Immature natural killer cell (primary cell): Measurements from ENCODE around the gene CAPRIN1. TPM values are rescaled to one million over a fixed set of nuclear protein-coding genes. Genes with fewer than 3 reads are reported as not detected.
"Not testable (repeated sequence)": the region's sequence is repeated elsewhere in the genome, so short reads cannot be mapped to it uniquely, and the experiment has no call there.

Source experiments
- DNase-seq, 3 donors: peaks; one replicate each; pipeline ENCODE4 v3.0.0; 2022; ENCODE audit warnings: mixed read lengths in 1 of 3
- H3K27ac Mint-ChIP-seq, 6 donors: one replicate each; pipeline ENCODE4 v1.8.0; 2020; ENCODE audit warnings: mixed read lengths in 6 of 6, mild to moderate bottlenecking in 5 of 6, inconsistent platforms in 4 of 6, moderate library complexity in 3 of 6
- H3K27me3 Mint-ChIP-seq, 3 donors: one replicate each; pipeline ENCODE4 v1.8.0; 2020 to 2021; ENCODE audit warnings: low read depth in 3 of 3, mild to moderate bottlenecking in 3 of 3, mixed read lengths in 3 of 3, moderate library complexity in 3 of 3, inconsistent platforms in 1 of 3
- H3K36me3 Mint-ChIP-seq, 3 donors: one replicate each; pipeline ENCODE4 v1.8.0; 2020; ENCODE audit warnings: mixed read lengths in 3 of 3, inconsistent platforms in 2 of 3, mild to moderate bottlenecking in 2 of 3
- H3K4me1 Mint-ChIP-seq, 2 donors: one replicate each; pipeline ENCODE4 v1.8.0; 2020; ENCODE audit warnings: inconsistent platforms in 2 of 2, mild to moderate bottlenecking in 2 of 2, mixed read lengths in 2 of 2, moderate library complexity in 1 of 2
- H3K4me3 Mint-ChIP-seq, 5 donors: one replicate each; pipeline ENCODE4 v1.8.0; 2020; ENCODE audit warnings: mild to moderate bottlenecking in 5 of 5, mixed read lengths in 5 of 5, inconsistent platforms in 3 of 5, moderate library complexity in 3 of 5
- H3K9me3 Mint-ChIP-seq, 6 donors: one replicate each; pipeline ENCODE4 v1.8.0; 2020; ENCODE audit warnings: mild to moderate bottlenecking in 6 of 6, mixed read lengths in 6 of 6, inconsistent platforms in 4 of 6, moderate library complexity in 3 of 6
- polyA plus RNA-seq, 3 donors: library from polyadenylated mRNA; unstranded; fragments of 300-500 nt; fragmentation: Illumina TruSeq; gene quantifications; one replicate each; pipeline ENCODE4 v1.2.3, GENCODE V29; 2021

The CAPRIN1 gene
- polyA plus RNA-seq, 3 donors from 2014 or later: 27.8 to 71.2 (median 43.3) TPM

DNA sequence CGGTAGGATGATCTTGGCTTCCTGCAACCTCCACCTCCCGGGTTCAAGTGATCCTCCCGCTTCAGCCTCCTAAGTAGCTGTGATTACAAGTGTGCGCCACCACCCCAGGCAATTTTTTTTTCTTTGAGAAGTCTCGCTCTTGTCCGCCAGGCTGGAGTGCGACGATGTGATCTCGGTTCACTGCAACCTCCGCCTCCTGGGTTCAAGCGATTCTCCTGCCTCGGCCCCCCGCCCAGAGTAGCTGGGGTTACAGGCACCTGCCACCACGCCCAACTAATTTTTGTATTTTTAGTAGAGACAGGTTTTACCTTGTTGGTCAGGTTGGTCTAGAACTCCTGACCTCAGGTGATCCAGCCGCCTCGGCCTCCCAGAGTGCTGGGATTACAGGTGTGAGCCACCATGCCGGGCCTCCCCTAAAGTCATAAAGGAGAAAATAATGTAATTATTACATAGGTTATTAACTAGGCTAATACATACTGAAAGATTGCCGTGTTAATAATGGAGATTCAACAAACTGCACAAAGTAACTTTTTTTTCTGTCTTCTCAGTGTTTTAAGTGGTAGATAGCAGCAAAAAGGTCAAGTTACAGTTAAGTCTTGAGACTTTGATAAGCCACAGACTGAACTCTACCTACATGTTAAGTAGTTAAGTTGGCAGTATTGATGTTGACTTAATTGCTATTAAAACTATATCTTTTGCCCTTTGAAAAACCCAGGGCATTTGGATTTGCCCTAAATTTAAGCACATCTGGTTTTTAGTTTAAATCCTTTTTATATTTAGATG, 3.9 kb downstream of the CAPRIN1 start:
- H3K9me3 Mint-ChIP-seq: no peaks in the 10 kb centered on the region
- H3K27me3 Mint-ChIP-seq: peaks cover 16 to 27% (median 17%) of the 10 kb centered on the region in 3 donors
- H3K4me1 Mint-ChIP-seq: peaks cover 55 to 74% of the 10 kb centered on the region in 2 donors
- DNase-seq: no peak
- peak overlapping the region; percentile 2 to 78 (median 48) for H3K27ac Mint-ChIP-seq
- peak overlapping the region; percentile 13 to 50 (median 33) for H3K4me3 Mint-ChIP-seq
- peaks cover 0 to 4% (median 0%) of the 10 kb centered on the region in 3 donors for H3K36me3 Mint-ChIP-seq

DNA sequence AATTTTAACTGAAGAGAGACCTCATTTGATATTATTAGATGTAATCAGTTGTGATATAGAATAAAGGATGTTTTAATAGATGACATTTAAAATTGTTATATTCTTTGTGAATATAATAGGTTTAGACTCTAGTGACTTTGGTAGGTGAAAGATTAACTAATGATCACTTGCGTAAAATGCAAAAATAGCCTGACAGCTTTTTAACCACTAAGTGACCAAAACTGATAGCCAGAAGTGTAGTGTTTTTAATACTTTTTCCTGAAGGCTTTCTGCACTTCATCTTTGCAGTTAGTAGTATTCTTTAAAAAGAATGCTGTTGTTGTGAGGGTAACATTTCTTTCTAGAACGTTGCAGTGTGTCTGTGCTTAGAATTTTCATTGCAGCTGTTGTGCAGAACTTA, 5.1 kb downstream of the CAPRIN1 start:
- Mint-ChIP-seq H3K9me3 (no peaks in the 10 kb centered on the region), H3K4me3 (peak overlapping the region in 2 of 5 donors; percentile 39 to 55), H3K4me1 (peaks cover 53 to 73% of the 10 kb centered on the region in 2 donors), H3K27ac (peak overlapping the region in 4 of 6 donors; percentile 2 to 34 (median 30)), H3K36me3 (peaks cover 0 to 4% (median 0%) of the 10 kb centered on the region in 3 donors), H3K27me3 (peaks cover 12 to 18% (median 12%) of the 10 kb centered on the region in 3 donors)
- no peak for DNase-seq

DNA sequence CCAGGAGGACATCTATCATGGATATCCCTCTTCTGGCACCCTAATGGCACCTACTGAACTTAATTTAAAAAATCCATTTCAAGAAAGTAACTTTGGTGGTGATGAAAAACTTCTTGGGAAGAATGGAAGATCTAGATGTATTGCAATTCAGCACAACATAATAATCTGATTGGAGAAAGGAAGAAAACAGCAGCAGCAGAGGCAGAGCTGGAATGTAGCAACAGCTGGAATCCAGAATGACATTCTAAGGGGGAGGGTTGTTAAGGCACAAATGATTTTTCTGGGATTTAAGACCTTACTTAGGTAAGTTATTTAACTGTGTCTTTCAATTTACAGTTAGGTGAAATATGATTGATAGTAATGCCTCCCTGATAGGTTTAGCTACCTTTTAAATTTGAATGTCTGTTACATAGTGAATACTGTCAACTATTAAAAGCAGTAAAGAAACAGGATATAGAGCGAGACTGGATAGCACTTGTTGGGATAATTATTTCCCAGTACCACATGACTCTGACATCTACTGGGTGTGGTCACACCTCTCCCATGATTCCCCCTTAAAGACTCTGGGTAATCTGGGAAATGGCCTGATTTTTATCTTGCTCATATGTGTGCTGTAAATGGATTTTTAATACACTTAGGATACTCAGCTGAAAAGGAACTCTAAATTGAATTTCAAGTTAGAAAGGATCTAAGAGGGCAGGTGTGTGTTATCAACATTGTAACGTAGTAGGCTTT, 11.7 kb downstream of the CAPRIN1 start:
- H3K4me1 Mint-ChIP-seq: peaks cover 73 to 79% of the 10 kb centered on the region in 2 donors
- H3K27ac Mint-ChIP-seq: peak overlapping the region in 5 of 6 donors; percentile 58 to 70 (median 67)
- DNase-seq: no peak
- H3K36me3 Mint-ChIP-seq: peaks cover 0 to 14% (median 3%) of the 10 kb centered on the region in 3 donors
- no peaks in the 10 kb centered on the region for H3K9me3 Mint-ChIP-seq
- no peaks in the 10 kb centered on the region for H3K27me3 Mint-ChIP-seq
- H3K4me3 Mint-ChIP-seq: peak overlapping the region in 2 of 5 donors; percentile 16 to 42

DNA sequence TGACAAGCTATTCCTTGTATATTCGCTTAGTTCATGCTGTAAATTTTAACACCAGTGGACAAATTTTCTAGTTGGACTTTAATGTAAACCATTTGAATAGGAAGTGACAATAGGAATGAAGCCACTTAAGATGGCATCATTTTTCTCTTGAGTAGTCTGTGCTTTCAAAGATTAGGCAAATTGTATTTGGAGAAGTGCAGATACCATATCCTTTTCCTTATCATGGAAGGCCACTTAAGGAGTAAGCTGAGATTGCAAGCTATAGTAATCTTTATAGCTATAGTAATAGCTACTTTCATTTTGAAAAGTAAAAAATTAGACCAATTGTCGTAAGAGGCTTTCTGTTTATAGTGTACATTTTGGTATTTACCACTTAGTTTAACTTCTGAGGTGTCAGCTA, 12.8 kb downstream of the CAPRIN1 start:
- DNase-seq: no peak
- Mint-ChIP-seq H3K9me3 (no peaks in the 10 kb centered on the region), H3K4me3 (peak overlapping the region in 2 of 5 donors; percentile 18 to 23), H3K4me1 (peaks cover 67 to 76% of the 10 kb centered on the region in 2 donors), H3K27me3 (no peaks in the 10 kb centered on the region), H3K27ac (peak overlapping the region in 4 of 6 donors; percentile 40 to 74 (median 54)), H3K36me3 (peaks cover 0 to 10% (median 3%) of the 10 kb centered on the region in 3 donors)

DNA sequence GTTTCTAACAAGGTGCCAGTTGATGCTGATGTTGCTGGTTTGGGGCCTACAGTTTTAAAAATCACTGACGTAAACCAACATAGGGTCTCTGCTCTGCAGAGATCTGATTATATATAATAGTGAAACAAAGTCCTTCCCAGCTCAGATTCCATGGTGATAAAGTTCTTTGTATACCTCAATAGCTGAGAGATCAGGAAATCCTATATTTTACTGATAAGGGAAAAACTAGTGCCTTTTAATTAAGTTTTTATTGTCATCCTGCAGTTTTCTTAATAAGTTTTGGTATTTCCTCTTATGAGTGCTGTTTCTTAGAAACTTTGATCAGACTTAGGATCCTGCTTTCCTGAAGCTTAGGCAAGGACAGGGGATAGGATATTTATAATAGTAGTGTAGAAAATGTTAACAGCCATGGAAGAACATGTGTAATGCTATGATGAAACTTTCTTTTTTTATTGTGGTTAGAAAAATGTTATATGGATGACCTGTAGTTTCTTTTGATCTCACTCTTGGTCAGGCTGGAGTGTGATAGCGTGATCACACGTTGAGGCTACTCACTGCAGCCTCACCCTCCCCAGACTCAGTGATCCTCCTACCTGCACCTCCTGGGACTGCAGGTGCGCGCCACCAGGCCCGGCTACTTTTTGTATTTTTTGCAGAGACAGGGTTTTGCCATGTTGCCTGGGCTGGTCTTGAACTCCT, 14.1 kb downstream of the CAPRIN1 start:
- Mint-ChIP-seq H3K4me3 (peak overlapping the region; percentile 4 to 57 (median 26)), H3K4me1 (peaks cover 68 to 74% of the 10 kb centered on the region in 2 donors), H3K36me3 (peaks cover 0 to 10% (median 3%) of the 10 kb centered on the region in 3 donors), H3K27me3 (no peaks in the 10 kb centered on the region), H3K9me3 (no peaks in the 10 kb centered on the region), H3K27ac (peak overlapping the region in 5 of 6 donors; percentile 36 to 80 (median 60))
- peak; percentile 30 to 39 (median 33) for DNase-seq

DNA sequence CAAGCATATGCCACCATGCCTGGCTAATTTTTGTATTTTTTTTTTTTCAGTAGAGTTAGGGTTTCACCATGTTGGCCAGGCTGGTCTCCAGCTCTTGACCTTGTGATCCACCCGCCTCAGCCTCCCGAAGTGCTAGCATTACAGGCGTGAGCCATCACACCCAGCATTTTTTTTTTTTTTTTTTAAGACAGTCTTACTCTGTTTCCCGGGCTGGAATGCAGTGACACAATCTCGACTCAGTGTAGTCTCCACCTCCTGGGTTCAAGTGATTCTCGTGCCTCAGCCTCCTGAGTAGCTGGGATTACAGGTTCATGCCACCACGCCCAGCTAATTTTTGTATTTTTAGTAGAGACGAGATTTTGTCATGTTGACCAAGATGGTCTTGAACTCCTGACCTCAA, 15.2 kb downstream of the CAPRIN1 start:
- H3K4me1 Mint-ChIP-seq: peaks cover 77 to 84% of the 10 kb centered on the region in 2 donors
- not testable (repeated sequence) for H3K27me3 Mint-ChIP-seq, H3K9me3 Mint-ChIP-seq, DNase-seq
- H3K36me3 Mint-ChIP-seq: peaks cover 0 to 10% (median 3%) of the 10 kb centered on the region in 3 donors
- H3K27ac Mint-ChIP-seq: peak overlapping the region in 5 of 6 donors; percentile 16 to 61 (median 45)
- peak overlapping the region in 4 of 5 donors; percentile 41 to 56 (median 50) for H3K4me3 Mint-ChIP-seq

DNA sequence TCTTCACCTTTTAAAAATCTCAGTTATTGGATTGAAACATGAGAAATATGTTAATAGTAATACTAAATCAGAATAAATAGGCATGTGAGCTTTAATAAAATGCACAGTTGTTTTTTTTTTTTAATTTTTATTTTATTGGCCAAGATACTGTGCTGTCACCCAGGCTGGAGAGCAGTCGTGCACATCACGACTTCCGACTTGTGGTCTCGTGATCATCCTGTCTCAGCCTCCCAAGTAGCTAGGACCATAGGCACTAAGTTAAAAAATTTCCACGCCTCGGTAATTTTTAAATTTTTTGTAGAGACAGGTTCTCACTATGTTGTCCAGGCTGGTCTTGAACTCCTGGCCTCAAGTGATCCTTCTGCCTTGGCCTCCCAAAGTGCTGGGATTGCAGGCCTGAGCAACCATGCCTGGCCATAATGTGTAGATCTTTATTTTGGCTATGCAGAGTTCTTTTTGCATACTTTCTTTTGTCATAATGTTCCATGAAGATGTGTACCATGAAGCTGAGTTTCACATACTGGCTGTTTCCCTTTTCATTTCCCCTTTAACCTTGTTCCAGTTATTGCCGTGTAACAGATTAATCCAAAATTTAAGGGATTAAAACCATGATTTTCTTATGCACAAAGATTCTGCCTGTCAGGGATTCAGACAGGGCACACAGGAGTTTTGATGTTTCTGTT, 16.0 kb downstream of the CAPRIN1 start:
- peak overlapping the region in 5 of 6 donors; percentile 16 to 73 (median 45) for H3K27ac Mint-ChIP-seq
- no peaks in the 10 kb centered on the region for H3K9me3 Mint-ChIP-seq
- no peak for DNase-seq
- H3K4me3 Mint-ChIP-seq: peak overlapping the region in 4 of 5 donors; percentile 6 to 56 (median 26)
- peaks cover 77 to 86% of the 10 kb centered on the region in 2 donors for H3K4me1 Mint-ChIP-seq
- H3K27me3 Mint-ChIP-seq: no peaks in the 10 kb centered on the region
- H3K36me3 Mint-ChIP-seq: peaks cover 0 to 7% (median 3%) of the 10 kb centered on the region in 3 donors

DNA sequence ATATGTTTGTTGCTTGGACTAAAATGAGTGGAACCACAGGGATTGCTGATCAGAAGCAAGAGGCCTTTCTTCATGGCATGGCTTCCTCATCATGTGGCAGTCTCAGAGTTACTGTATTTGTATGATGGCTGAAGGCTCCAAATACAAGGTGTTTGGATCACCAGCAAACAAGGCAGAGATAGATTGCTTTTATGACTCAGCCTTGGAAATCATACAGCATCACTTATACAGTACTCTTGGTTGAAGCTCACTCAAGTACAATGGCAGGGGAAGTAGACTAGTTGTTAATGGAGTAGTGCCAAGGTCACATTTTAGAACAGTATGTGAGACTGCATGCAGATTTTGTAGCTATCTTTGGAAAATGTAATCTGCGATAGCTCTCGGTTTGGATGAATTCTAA, 16.6 kb downstream of the CAPRIN1 start:
- peaks cover 77 to 84% of the 10 kb centered on the region in 2 donors for H3K4me1 Mint-ChIP-seq

DNA sequence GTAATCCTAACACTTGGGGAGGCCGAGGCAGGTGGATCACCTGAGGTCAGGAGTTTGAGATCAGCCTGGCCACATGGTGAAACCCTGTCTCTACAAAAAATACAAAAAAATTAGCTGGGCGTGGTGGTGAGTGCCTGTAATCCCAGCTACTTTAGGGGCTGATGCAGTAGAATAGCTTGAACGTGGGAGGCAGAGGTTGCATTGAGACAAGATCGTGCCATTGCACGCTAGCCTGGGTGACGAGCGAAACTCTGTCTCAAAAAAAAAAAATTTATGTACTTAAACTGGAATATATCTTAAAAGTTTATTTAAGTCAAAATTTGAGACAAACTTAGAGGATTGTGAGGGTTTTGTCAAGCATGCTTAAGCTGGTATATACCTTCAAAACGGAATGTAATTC, 19.8 kb downstream of the CAPRIN1 start:
- not testable (repeated sequence) for DNase-seq, H3K9me3 Mint-ChIP-seq, H3K27me3 Mint-ChIP-seq
- Mint-ChIP-seq H3K36me3 (peaks cover 6 to 12% (median 8%) of the 10 kb centered on the region in 3 donors), H3K4me1 (peaks cover 59 to 86% of the 10 kb centered on the region in 2 donors), H3K27ac (peak overlapping the region in 3 of 6 donors; percentile 40 to 74 (median 48)), H3K4me3 (peak overlapping the region in 2 of 5 donors; percentile 16 to 60)

More for the DNA sequence above, 16.6 kb downstream of the CAPRIN1 start:
- no peak for DNase-seq
- peak overlapping the region in 5 of 6 donors; percentile 7 to 45 (median 21) for H3K27ac Mint-ChIP-seq
- no peaks in the 10 kb centered on the region for H3K9me3 Mint-ChIP-seq
- H3K27me3 Mint-ChIP-seq: no peaks in the 10 kb centered on the region
- peak overlapping the region in 1 of 5 donors; percentile 6 for H3K4me3 Mint-ChIP-seq
- peaks cover 0 to 7% (median 4%) of the 10 kb centered on the region in 3 donors for H3K36me3 Mint-ChIP-seq

DNA sequence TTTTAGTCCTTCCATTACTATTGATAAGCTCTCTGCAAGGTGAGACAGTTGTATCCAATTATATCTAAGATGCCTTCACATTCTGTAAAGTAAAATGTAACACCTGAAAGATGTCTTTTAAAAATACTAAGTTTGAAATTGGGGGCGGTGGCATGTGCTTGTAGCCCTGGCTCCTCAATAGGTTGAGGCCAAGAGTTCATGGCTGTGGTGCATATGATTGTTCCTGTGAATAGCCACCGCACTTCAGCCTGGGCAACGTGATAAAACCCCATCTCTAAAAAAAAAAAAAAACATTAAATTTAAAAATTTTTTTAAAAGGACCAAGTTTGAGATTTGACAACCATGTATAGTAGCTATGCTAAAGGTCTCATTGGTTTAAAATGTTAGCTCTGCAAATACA, 20.5 kb downstream of the CAPRIN1 start:
- no peaks in the 10 kb centered on the region for H3K9me3 Mint-ChIP-seq
- H3K4me1 Mint-ChIP-seq: peaks cover 52 to 82% of the 10 kb centered on the region in 2 donors
- no peaks in the 10 kb centered on the region for H3K27me3 Mint-ChIP-seq
- H3K4me3 Mint-ChIP-seq: peak overlapping the region in 4 of 5 donors; percentile 22 to 60 (median 47)
- H3K36me3 Mint-ChIP-seq: peaks cover 7 to 15% (median 8%) of the 10 kb centered on the region in 3 donors
- DNase-seq: peak in 1 of 3 donors; percentile 23
- H3K27ac Mint-ChIP-seq: peak overlapping the region in 4 of 6 donors; percentile 37 to 74 (median 52)

DNA sequence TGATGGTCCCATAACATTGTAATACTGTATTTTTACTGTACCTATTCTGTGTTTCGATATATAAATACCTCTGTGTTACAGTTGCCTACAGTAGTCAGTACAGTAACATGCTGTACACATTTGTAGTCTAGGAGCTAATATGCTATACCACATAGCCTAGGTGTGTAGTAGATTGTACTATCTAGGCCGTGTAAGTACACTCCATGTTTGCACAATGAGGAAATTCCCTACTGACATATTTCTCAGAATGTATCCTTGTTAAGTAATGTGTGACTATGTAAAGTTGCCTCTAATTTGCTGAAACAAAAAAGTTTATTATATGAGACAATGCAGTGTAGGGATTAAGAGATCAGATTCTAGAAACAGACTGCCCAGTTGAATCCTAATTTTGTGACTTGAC, 21.3 kb downstream of the CAPRIN1 start:
- H3K4me3 Mint-ChIP-seq: no peak overlapping the region
- DNase-seq: no peak
- peaks cover 47 to 82% of the 10 kb centered on the region in 2 donors for H3K4me1 Mint-ChIP-seq
- no peaks in the 10 kb centered on the region for H3K27me3 Mint-ChIP-seq
- H3K27ac Mint-ChIP-seq: peak overlapping the region in 3 of 6 donors; percentile 7 to 62 (median 55)
- no peaks in the 10 kb centered on the region for H3K9me3 Mint-ChIP-seq
- peaks cover 11 to 23% (median 14%) of the 10 kb centered on the region in 3 donors for H3K36me3 Mint-ChIP-seq

DNA sequence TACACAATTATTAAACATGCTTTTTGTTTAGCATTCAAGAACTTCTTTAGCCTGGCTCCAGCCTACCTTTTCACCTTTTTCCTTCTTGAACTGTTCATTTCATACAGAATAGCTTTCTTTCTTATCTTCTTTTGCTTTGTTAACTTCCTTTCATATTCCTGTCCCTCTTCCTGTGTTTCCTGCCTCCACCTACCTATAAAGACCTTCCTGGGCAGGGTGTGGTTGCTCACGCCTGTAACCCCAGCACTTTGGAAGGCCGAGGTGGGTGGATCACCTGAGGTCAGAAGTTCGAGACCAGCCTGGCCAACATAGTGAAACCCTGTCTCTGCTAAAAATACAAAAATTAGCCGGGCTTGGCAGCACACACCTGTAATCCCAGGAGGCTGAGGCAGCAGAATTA, 22.9 kb downstream of the CAPRIN1 start:
- peaks cover 16 to 29% (median 17%) of the 10 kb centered on the region in 3 donors for H3K36me3 Mint-ChIP-seq
- H3K27me3 Mint-ChIP-seq: no peaks in the 10 kb centered on the region
- no peaks in the 10 kb centered on the region for H3K9me3 Mint-ChIP-seq
- H3K4me3 Mint-ChIP-seq: no peak overlapping the region
- no peak for DNase-seq
- peaks cover 41 to 81% of the 10 kb centered on the region in 2 donors for H3K4me1 Mint-ChIP-seq
- peak overlapping the region; percentile 27 to 83 (median 64) for H3K27ac Mint-ChIP-seq
